GM18867 (cell line): Measurements from ENCODE around the gene HSD17B1.
"Not testable (repeated sequence)": the region's sequence is repeated elsewhere in the genome, so short reads cannot be mapped to it uniquely, and the experiment has no call there.

Experiments used
- ATAC-seq: cut with Tn5 transposase; IDR thresholded peaks from one replicate; pipeline ENCODE4 v1.9.1; 2021; ENCODE audit warnings: mild to moderate bottlenecking, moderate library complexity; ENCODE audit not compliant: unreplicated experiment

Gene HSD17B1, protein sequence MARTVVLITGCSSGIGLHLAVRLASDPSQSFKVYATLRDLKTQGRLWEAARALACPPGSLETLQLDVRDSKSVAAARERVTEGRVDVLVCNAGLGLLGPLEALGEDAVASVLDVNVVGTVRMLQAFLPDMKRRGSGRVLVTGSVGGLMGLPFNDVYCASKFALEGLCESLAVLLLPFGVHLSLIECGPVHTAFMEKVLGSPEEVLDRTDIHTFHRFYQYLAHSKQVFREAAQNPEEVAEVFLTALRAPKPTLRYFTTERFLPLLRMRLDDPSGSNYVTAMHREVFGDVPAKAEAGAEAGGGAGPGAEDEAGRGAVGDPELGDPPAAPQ

DNA sequence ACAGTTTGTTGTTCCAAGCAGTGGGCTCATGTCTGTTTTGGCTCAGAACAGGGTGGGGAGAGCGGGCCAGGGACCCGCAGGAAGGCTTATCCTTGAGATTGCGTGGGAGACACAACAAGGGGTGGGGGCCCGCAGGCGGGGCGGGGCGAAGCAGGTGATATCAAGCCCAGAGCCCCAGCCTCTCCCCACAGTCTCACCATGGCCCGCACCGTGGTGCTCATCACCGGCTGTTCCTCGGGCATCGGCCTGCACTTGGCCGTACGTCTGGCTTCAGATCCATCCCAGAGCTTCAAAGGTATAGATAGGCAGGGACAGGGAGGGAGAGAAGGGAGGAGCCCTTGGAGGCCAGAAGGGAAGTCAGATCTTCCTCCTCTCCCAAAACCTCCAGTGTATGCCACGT lies at the start of gene HSD17B1:
HSD17B1 (plus strand) TSS at position 188 of the 400 bp plus-strand sequence; CDS start at position 199, 11 bp downstream.
- not testable (repeated sequence) for ATAC-seq

DNA sequence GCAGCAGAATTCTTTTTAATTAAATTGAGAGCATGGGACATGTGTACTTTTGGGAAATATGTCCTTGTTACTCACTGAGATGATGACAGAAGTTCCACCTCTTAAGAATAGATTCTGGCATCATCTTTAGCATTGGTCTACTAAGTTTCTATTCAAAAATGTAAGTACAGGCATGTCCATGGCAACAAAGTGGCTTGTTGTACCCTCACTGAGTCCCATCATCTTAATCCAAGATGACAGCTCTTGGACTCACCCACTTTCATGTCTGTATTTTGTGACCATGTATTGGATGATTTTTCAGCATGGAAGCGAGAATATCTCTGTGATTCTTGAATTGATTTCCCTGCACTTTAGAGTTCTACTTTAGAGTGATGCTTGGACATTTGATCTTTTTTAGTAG lies 49.8 kb upstream of the HSD17B1 start:
- no peak for ATAC-seq

DNA sequence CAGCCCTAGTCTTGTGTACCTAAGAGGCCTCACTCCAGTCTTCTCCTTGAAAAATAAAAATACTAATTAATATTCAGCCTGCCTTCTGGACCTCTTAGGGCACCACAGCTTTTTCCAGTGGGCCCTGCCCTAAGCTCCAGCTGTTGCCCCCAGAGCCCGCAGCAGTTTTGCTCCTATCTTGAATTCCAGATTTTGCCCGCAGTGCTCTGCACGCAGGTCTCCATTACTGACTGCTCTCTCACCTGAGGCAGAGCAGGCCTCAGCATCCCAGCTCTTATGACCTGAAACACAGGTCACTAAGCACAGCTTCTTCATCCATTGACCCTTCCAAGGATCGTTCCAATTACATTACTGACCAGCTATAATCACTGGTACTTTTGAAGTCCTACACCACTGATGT lies 45.1 kb upstream of the HSD17B1 start:
- ATAC-seq, result no peak

DNA sequence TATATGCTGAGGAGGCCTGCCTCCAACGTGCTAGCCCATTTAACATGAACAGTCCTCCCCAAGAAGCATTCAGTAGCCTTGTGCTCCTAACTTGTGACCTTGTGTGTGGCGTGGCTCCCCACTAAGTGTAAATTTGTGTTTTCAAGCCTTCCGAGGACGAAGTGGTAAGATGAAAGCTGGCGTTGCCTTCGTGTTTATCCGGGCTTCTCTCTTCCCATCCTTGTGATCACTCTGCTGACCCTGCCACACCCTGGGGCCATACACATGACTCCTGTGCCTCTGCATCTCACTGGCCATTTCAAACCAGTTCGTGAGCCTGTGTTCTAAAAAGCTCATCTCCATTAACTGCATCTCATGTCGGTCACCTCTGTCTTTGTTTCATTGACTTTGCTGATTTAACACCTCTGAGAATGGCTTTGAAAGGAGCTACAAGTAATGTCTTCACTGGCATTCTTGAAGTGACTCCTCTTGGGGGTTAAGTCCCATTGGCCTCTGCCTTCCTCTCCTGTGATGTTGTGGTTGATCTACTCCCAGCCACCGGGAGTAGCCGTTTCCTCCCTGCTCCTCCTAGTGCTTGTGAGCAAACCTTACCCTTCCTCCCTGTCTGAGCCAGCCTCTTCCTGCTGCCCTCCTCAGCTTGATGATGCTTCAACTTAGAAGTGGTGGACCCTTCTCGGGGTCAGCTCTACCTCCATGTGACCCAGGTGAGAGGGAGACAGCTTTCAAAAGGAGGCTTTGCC lies 44.1 kb upstream of the HSD17B1 start:
- ATAC-seq, result no peak

DNA sequence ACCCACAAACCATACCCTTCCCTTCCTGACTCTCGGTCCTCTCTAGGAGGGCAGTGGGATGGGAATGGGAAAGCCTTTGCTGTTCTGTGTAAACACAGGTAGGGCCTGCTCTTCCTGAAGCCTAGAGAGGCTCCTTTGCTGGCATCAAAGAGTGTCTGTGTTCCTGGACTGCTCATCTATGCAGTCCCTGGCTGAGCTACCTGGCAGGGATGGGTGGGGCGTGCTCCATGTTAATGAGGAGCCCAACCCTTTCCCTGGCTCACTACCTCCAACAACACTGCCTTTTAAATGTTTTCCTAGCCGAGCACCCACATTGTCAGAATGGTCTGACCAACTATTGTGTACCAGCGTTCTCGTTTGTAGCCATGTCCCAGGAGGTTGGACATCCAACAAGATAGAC lies 43.3 kb upstream of the HSD17B1 start:
- no peak for ATAC-seq

DNA sequence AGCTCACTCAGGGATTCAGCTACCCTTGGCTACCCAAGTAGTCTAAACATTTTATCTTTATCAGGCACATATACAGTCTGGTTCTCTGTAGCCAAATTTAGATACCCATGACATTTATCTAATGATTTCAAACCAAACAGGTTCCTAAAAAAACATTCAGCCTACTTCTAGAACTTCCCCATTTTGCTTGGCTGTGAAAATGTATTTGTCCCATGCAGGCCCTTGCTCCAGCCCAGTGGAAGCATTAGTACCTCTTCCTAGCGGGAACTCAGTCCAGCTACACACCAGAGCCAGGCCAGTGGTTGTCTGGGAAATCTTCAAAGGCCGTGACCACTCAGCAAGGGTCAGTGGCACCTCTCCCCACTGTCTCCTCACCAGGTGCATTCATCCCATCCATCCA lies 42.9 kb upstream of the HSD17B1 start:
- ATAC-seq, result no peak

DNA sequence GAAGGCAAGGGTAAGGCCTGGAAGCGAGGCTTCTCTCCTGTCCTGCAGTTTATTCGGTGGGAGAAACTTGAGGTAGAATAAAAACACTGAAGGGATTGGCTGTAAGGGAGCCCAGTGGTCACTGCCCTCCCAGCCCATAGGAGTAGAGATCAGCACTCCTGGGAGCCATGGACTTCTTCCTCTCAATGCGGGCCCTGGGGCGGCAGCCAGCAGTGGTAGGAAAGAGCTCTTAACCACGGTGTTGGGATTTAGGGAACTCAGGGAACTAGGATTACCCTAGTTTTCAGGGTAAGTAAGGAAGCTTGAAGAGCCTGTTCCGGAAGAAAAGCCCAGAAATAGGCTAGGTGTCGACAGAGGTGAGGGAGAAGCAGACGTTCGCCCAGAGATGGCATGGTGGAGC lies 40.5 kb upstream of the HSD17B1 start:
- ATAC-seq, result no peak

DNA sequence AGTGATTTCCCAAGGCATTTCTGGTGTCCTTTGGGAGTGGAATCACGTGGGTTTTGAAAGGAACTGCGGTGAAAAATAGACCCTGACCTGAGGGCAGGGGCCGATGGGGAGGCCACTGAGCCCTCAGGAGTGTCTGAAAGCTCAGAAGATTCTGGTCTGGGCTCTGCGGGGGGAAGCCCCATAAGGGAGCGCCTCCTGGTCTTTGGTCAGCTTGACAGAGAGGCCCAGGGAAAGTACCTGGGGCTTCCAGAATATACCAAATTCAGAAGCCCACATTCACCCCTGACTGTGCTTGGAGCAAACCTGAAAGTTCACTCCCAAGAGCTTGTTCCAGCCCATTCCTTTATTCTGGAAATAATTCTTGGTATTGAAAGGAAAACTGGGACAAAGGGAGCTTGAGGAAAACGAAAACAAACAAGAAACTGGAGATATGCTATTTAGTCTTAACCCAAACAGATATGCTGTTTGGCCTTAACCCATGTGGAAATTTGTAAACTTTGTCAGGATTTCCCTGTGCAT lies 39.9 kb upstream of the HSD17B1 start:
- ATAC-seq, result no peak

DNA sequence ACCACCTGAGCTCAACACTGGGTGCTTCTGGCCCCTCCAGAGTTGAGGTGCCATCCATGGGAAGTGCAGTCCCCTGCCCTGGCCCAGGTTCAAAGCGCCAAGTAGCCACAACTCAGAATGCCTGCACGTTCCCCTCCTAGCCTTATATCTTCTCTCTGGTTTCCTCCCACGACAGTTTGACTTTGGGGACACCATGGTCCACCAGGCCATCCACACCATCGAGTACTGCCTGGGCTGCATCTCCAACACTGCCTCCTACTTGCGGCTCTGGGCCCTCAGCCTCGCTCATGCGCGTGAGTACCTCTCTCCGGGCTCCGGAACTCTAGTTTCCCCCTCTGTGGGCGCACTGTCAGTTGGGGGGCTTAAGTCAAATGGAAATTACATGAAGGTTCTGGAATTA lies 39.0 kb upstream of the HSD17B1 start:
- ATAC-seq, result no peak

DNA sequence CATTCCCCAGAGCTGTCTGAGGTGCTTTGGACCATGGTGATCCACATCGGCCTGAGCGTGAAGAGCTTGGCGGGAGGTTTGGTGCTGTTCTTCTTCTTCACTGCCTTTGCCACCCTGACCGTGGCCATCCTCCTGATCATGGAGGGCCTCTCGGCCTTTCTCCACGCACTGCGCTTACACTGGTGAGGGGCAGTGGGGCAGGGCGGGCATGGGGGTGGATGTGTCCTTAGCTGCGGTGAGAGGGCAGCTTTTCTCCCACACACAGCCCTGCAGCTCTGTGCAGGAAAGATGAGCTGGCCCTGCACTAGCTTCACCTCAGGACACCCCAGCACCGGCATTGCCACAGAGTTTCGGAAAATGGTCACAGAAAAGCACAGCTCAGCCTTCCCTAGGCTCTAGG lies 38.4 kb upstream of the HSD17B1 start:
- no peak for ATAC-seq

DNA sequence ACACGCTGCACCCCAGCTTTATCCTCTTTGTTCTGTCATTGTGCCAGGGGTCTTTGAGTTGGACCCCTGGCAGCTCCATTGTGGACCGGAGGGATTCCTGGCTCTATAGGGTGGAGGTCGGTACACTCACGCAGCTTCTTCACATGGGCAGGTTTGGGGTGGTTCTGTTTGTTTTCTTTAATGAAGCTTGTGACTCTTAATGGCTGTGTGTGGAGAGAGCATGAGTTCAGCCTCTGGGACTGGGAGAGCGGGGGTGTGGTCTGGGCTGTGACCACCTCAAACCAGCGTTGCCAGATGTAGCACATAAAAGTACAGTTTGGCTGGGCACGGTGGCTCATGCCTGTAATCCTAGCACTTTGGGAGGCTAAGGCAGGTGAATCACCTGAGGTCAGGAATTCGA lies 37.9 kb upstream of the HSD17B1 start:
- no peak for ATAC-seq

DNA sequence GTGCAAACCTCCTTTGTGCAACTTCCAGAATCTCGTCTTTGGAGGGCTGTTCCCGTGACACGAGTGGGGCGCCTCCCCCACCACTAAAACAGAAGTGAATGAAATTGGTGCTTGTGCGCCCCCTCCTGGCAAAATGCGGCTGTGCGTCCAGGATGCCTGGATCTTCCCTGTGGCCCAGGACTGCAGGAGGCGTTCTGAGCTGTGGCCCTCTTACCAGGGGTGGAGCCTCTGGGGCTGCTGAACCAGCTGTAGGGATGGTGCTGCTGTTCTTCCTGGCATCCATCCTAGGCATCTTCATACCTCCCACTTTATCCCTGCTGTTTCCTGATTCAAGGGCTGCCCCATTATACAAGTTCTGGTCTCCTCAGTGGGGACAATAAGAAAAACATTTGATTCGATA lies 35.2 kb upstream of the HSD17B1 start:
- no peak for ATAC-seq

DNA sequence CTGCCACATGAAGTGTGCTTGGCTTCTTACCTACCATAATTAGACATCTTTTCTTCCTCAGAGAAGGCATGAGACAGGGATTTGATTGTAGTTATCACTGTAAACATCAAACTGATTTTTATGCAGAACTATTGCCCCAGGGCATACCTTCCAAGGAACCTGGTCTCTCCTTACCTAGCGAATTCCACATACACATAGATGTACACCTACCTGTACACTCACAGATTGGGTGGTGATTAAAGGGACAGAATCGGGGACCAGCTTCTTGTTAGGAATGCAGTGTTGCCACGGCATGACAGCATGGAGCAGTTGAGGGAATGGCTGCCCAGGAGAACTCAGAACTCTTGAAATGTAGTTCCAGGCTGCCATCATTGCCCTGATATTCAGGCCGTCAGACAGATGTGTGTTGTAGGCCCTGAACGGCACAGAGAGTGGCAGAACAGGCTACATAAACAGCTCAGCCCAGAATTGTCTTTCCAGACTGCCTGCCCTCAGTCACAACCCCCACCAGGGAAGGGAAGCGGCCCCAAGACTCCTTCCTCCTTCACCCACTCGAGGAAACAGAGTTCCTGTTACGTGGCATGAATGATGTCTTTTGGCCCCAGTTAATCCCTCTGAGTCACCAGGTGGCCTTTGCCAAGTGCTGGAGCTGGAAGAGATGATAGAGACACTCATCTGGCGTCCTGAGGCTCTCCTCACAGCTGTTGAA lies 34.5 kb upstream of the HSD17B1 start:
- no peak for ATAC-seq

DNA sequence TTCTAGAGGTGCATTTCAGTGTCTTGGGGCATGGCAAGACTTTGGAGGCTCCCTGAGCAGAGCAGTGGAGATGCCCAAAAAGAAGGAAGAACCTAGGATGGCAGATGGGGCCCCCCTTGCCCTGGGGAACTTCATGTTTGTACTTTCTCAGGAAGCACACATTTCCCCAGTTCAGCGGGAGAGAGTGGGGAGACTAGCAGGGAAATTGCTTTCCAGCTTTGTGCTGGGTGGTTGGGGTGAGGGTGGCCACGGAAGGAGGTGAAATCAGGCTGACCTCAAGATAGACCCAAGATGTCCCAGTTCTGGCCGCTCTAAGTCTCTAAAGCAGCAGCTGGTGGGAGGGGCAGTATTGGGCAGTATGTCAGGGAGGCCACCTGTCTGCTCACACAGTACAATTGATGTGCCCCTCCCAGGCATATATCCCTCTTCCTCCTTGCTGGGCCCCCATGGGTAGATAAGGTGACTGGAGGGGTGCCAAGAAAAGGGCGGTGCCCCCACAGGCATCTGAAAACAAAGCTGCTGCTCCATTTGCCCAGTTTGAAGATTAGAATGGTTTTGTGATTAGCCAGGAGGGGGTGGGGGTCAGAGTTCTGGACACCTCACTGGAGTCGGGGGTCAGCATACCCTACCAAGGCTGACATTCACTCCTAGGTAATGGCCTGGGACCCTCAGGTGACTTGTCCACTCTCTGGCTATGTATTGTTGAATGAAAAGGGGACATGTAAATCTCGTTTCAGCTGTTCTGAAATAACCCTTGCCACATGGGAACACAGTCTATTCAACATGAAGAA lies 33.8 kb upstream of the HSD17B1 start:
- no peak for ATAC-seq

DNA sequence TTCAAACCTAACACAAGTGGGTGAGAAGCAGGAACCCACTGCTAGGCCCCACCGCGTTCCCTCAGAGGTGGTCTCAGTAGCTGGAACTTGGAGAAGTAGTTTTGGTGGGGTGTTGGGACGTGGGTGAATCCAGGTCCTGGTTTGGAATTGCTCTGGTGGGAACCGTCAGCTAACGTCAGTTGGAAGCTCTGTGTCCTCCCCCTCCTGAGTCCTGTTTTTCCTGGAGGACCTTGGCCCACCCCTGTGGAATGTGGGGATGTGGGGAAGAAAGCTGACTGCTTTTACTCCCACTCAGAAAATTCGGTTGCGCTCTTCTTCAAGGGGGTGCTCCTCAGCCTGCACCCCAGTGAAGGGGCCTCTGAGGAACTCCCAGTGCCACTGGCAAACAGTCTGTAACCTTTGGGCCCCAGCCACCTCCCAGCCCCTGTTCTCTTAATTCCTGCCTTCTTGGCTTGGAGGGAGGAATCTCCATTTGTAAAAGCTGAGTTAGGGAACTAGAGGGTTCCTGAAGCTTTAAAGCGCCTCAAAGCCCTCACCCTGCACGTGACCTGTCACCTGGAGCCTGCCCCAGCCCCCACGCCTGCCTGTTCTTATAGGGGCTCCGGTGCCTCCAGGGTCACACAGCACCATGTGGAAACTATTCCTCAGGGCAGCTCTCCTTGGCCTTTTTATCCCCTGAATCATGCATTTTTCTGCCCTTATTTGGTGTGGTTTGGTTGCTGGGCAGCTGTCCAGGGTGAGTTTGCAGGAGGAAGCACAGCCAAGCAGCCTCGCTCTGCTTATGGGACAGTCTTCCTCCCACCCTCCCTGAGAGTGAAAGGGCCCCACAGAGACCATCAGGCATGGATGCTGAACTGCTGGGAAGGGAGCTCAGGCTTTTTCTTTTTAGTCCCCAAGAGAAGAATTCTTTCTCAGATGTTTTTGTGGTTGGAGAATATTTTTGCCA lies 32.9 kb upstream of the HSD17B1 start:
- ATAC-seq, result no peak

DNA sequence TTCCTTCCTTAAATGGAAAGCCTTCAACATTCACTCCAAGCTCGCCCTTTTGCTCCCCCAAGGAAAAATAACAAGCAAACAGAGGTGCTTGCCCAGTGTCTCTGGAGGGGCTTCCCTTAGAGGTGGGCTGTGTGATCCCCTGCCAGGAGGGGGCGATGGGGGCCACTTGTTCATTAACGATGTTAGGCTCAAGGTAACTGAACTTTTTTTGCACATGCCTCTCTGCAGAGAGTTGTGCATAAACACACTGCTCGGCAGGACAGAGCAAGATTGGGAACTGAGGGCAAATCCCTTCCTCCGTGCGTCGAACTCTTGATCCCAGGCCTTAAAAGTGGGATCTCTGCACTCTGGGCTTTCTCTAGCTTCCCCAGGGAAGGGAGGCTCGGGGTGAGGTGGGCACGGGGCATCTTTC lies 32.2 kb upstream of the HSD17B1 start:
- ATAC-seq, result no peak

DNA sequence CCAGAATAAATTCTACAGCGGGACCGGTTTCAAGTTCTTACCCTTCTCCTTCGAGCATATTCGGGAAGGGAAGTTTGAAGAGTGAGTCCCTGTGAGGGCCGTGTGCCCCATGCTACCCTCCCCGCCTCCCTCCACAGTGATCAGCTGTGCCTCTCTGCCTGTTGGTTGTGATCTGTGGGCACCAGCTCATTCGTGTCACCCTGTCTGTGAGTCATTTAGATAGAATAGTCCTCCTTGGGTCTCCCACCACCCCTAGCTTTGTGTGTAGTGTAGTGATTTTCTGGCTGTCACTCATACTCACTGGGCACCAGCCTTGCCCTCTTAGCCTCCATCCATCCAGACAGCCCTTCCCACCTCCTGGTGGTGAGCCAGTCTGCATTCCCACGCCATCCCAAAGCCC lies 31.7 kb upstream of the HSD17B1 start:
- ATAC-seq, result no peak

DNA sequence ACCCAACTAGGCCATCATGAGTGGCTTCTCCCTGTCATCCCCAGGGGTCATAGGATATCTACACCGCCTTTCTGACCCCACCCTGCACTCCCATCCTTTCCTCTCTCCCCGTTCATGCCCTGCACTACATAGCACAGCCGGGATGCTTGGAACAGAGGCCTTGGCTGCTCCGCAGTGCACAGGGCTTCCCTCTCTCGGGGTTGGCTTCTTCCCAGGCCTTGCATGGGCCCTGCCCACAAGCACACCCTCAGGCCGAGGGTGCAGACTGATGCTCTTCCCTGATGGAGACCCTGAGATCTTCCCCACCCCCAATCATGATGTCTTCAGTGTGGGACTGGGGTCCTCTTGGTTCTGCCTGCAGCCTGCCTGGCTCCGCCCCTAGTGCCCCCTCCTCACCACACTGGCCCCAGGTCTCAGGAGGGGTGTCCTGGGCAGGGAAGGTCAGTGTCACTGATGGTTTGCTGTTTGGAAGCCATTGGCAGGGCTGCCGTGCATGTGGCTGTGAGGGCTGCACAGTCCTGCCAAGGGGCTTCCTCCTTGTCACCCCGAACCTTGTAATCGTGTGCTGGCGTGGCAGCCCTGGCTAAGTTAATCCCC lies 31.0 kb upstream of the HSD17B1 start:
- no peak for ATAC-seq

DNA sequence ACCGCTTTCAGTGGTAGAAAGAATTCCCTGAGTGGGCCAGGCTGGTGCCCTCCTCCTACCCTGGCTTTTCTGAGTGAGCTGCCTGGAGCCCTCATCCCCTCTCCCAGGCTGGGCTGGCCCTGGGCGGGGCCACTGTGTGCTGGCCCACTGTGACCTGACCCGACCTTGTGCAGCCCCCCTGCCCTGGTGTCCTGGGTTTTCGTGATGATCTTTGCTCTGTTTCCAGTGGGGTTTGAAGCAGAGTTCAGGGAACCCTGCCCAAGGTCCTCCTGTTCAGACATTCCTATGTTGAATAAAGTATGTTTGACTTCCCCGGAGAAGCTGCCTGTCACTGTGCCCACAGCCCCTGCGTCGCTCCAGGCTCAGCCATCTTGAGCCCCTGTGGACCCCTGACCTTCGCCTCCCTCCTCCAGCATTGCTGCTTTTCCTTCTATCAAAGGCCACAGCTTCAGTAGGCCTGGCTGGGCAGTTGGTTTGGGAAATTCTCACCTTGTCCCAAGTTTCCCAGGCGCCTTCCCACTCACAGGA lies 30.4 kb upstream of the HSD17B1 start:
- ATAC-seq, result no peak
